ENCODE results near the gene HSD17B1. TPM values are rescaled to one million over a fixed set of nuclear protein-coding genes. Genes with fewer than 3 reads are reported as not detected.
A peak's percentile ranks its signal among the peaks of the same experiment; 100 is the strongest.

Gene HSD17B1
- total and polyA plus RNA-seq, 2 of the 13 experiments (the other 11 are each of a cell fraction or from before 2014, with no cell fraction given), result 0.54 to 0.93 TPM

GRCh38 chr17:42541041-42541833, 11.5 kb upstream of the HSD17B1 start (continued):
- TF ChIP-seq, protein P1, sequence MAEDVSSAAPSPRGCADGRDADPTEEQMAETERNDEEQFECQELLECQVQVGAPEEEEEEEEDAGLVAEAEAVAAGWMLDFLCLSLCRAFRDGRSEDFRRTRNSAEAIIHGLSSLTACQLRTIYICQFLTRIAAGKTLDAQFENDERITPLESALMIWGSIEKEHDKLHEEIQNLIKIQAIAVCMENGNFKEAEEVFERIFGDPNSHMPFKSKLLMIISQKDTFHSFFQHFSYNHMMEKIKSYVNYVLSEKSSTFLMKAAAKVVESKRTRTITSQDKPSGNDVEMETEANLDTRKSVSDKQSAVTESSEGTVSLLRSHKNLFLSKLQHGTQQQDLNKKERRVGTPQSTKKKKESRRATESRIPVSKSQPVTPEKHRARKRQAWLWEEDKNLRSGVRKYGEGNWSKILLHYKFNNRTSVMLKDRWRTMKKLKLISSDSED (CRISPR knock-in tag; IDR thresholded peaks at IDR 0.05), result 0 out of 2 replicates have a peak, but pooled peaks have one; percentile 55
- TF ChIP-seq SRF (IDR thresholded peaks at IDR 0.05; ENCODE audit: low read depth, low read length) (no peak), SIX4 (CRISPR knock-in tag; IDR thresholded peaks at IDR 0.05) (peak; percentile 63; the same call in 1 of the 2 replicates), CHCHD3 (CRISPR knock-in tag; IDR thresholded peaks at IDR 0.05) (no peak), RELA (CRISPR knock-in tag; IDR thresholded peaks at IDR 0.05) (no peak), UBTF (CRISPR knock-in tag; IDR thresholded peaks at IDR 0.05) (no peak; the same call in 1 of the 2 replicates), CBX2 (IDR thresholded peaks at IDR 0.05; ENCODE audit: low read depth, low read length) (no peak), CBX2 (CRISPR knock-in tag; IDR thresholded peaks at IDR 0.05; ENCODE audit: low read depth) (no peak), YEATS4 (CRISPR knock-in tag; IDR thresholded peaks at IDR 0.05; ENCODE audit: borderline replicate concordance) (peak; percentile 73; the same call in 1 of the 2 replicates), ZBTB8A (CRISPR knock-in tag; IDR thresholded peaks at IDR 0.05; ENCODE audit: borderline replicate concordance, low read depth) (no peak), SOX5 (CRISPR knock-in tag; IDR thresholded peaks at IDR 0.05; ENCODE audit: borderline replicate concordance) (peak; percentile 93), ZNF780A (CRISPR knock-in tag; IDR thresholded peaks at IDR 0.05) (no peak), ZXDC (CRISPR knock-in tag; IDR thresholded peaks at IDR 0.05) (no peak), JUND (CRISPR knock-in tag; IDR thresholded peaks at IDR 0.05) (peak; percentile 84), FOXM1 (CRISPR knock-in tag; IDR thresholded peaks at IDR 0.05) (no peak), U2AF1 (optimal IDR thresholded peaks at IDR 0.05; ENCODE audit: low read depth, low read length) (no peak), REL (CRISPR knock-in tag; conservative IDR thresholded peaks at IDR 0.05) (peak; percentile 79; the same call in 1 of the 2 replicates), ZNF460 (CRISPR knock-in tag; IDR thresholded peaks at IDR 0.05; ENCODE audit: borderline replicate concordance) (no peak), ETV6 (CRISPR knock-in tag; conservative IDR thresholded peaks at IDR 0.05) (peak; percentile 58; the same call in 1 of the 2 replicates), SMAD1 (CRISPR knock-in tag; IDR thresholded peaks at IDR 0.05; ENCODE audit: borderline replicate concordance, low read depth) (no peak; the same call in 1 of the 2 replicates), TSC22D2 (CRISPR knock-in tag; IDR thresholded peaks at IDR 0.05; ENCODE audit: borderline replicate concordance) (no peak), GMEB1 (CRISPR knock-in tag; IDR thresholded peaks at IDR 0.05; ENCODE audit: borderline replicate concordance) (peak; percentile 50)
